ENCODE data around the gene ZNF697.

The ZNF697 gene

GRCh38 chr1:119675349-119676345 is 27.6 kb upstream of the ZNF697 start:
- TF ChIP-seq CTCF (IDR thresholded peaks at IDR 0.05; ENCODE audit: insufficient read depth, low read depth, low read length, missing control alignments) = peak; percentile 68
- H3K4me3 ChIP-seq (ENCODE audit: low read depth, low read length) = peak overlapping the region; percentile 50
- peak; percentile 90 for DNase-seq (ENCODE audit: low read depth)

GRCh38 chr1:119674835-119675289 is 26.8 kb upstream of the ZNF697 start:
- peak; percentile 76 for DNase-seq (ENCODE audit: low read depth)
- H3K4me3 ChIP-seq (ENCODE audit: low read depth, low read length) = peak overlapping the region; percentile 50

DNA sequence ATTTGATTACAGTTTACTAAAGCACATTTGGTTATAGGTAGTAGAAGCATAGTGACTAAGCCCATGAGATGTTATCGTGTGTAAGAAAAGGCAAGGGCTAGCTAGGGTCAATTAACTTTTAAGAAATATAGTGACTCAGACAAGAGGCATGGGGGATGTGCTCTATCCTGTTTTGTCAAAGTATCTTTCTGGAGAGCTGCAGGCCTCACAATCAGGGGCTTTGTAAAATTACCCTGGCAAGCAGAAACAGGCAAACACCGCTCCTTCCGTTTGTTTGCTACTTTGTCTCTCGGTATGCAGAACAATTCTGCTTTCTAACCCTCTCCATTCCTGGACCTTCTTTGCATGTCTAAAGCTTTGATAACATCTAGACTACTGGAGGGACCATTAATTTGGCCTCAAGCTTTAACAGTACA is 26.1 kb upstream of the ZNF697 start:
- no peak overlapping the region for H3K4me3 ChIP-seq (ENCODE audit: low read depth, low read length)
- no peak for TF ChIP-seq CTCF (IDR thresholded peaks at IDR 0.05; ENCODE audit: insufficient read depth, low read depth, low read length, missing control alignments)
- DNase-seq (ENCODE audit: low read depth) = no peak

More at GRCh38 chr1:119674835-119675289, 26.8 kb upstream of the ZNF697 start:
- peak; percentile 72 for TF ChIP-seq CTCF (IDR thresholded peaks at IDR 0.05; ENCODE audit: insufficient read depth, low read depth, low read length, missing control alignments)

GRCh38 chr1:119673171-119673940 is 25.3 kb upstream of the ZNF697 start:
- no peak for DNase-seq (ENCODE audit: low read depth)
- H3K4me3 ChIP-seq (ENCODE audit: low read depth, low read length) = no peak overlapping the region
- no peak for TF ChIP-seq CTCF (IDR thresholded peaks at IDR 0.05; ENCODE audit: insufficient read depth, low read depth, low read length, missing control alignments)

GRCh38 chr1:119670898-119671297 is 22.8 kb upstream of the ZNF697 start:
- no peak for DNase-seq (ENCODE audit: low read depth)
- TF ChIP-seq CTCF (IDR thresholded peaks at IDR 0.05; ENCODE audit: insufficient read depth, low read depth, low read length, missing control alignments) = no peak
- no peak overlapping the region for H3K4me3 ChIP-seq (ENCODE audit: low read depth, low read length)

GRCh38 chr1:119667173-119667572 is 19.1 kb upstream of the ZNF697 start:
- H3K4me3 ChIP-seq (ENCODE audit: low read depth, low read length) = no peak overlapping the region
- TF ChIP-seq CTCF (IDR thresholded peaks at IDR 0.05; ENCODE audit: insufficient read depth, low read depth, low read length, missing control alignments) = no peak
- DNase-seq (ENCODE audit: low read depth) = peak; percentile 26

Data from GM12865 (cell line).